Pancreas (tissue), 10 donors: Measurements from ENCODE around the gene RAB4B. TPM values are rescaled to one million over a fixed set of nuclear protein-coding genes. Genes with fewer than 3 reads are reported as not detected.

Experiments used
- ATAC-seq, 4 donors: fragments of 200-7000 bp; cut with Tn5 transposase; one replicate each; pipeline versions ENCODE4 v1.8.0 to v1.9.1; 2020; ENCODE audit warnings: mild to moderate bottlenecking in 4 of 4, moderate library complexity in 4 of 4
- DNase-seq, 6 donors: peaks; one replicate each; pipeline ENCODE4 v3.0.0-alpha.2; 2020
- FAIRE-seq: peaks from 2 replicates; lab custom pipeline; 2012; peaks lifted over from hg19 to GRCh38; lab: Jason Lieb, UNC
- H3K27ac ChIP-seq, 4 donors: fragments of 200-600 bp; sonication (generic); 1 replicate in 3 of 4; 2 replicates in 1 of 4; pipeline versions ENCODE4 v1.5.0 to v1.8.0; 2020
- H3K27me3 ChIP-seq, 4 donors: fragments of 200-600 bp; one replicate each; pipeline ENCODE4 v1.8.0; 2021
- H3K36me3 ChIP-seq, 3 donors: fragments of 200-600 bp; sonication (generic) in 1 of 3; one replicate each; pipeline versions ENCODE4 v1.5.0 to v1.8.0; 2020 to 2021
- H3K4me1 ChIP-seq, 3 donors: fragments of 200-600 bp; one replicate each; pipeline ENCODE4 v1.8.0; 2021
- H3K4me3 ChIP-seq, 4 donors: fragments of 200-600 bp; sonication (generic) in 2 of 4; one replicate each; pipeline versions ENCODE4 v1.5.0 to v1.8.0; 2020 to 2021
- H3K9me3 ChIP-seq, 4 donors: fragments of 200-600 bp; one replicate each; pipeline ENCODE4 v1.8.0; 2021
- CTCF ChIP-seq, 4 donors: fragments of 200-600 bp; sonication (generic) in 3 of 4; IDR thresholded peaks; one replicate each; pipeline versions ENCODE4 v1.5.0 to v1.8.0; 2021; ENCODE audit warnings: antibody characterized with exemption in 4 of 4
- WGBS, 2 donors: extraction: QIAGEN DNeasy Blood & Tissue Kit; methylation state at CpG; one replicate each; pipeline ENCODE4 v1.1.7; 2013; 5-methylcytosine and 5-hydroxymethylcytosine counted together
- intact Hi-C, 3 donors: fragments of 100-400 bp; cut with DNase I; formaldehyde crosslinking; loops; one replicate each; pipeline versions ENCODE4 v1.11.1 to v1.14.2; 2022
- polyA plus RNA-seq, 2 donors: library from polyadenylated mRNA; stranded (reverse); fragments of 200-250 nt; gene quantifications; one replicate each; pipeline ENCODE4 v1.2.3, GENCODE V29; 2013
- total RNA-seq, 6 donors: library from RNA; stranded (reverse); fragmentation: NEBNext Ultra II Directional in 4 of 6; extraction: Animal tissue kit (Norgen Biotek cat#: 25700) in 4 of 6; gene quantifications; one replicate each; pipeline versions ENCODE4 v1.2.1 to v1.2.4, GENCODE V29; 2021 to 2023
- donor health status: healthy with polysubstance abuse.
- donor health status: DM: no; HTN: no; CAD: no; lungs with moderate emphysema.
- donor health status: DM: no; HTN: no; CAD: no.
- donor health status: control.
- donor health status: control.
- donor health status: Bipolar disorder and iron deficiency.
- donor health status: DM: yes; HTN: yes; CAD: no.
- donor health status: DM: no; HTN: no; CAD: no.
- donor health status: DM: no; HTN: no; CAD: no.
- donor health status: DM: yes; HTN: yes; CAD: no.

Gene RAB4B
- total and polyA plus RNA-seq, 8 donors, result 5.0 to 45.8 (median 10.5) TPM

GRCh38 chr19:40744554-40745401, 33.3 kb upstream of the RAB4B start:
- intact Hi-C loops, result no loop called here
- H3K4me3 ChIP-seq, result no peak overlapping the region
- no peaks in the 10 kb centered on the region for H3K27me3 ChIP-seq
- 63 to 67% methylated on average over 17 of the region's 17 CpGs for WGBS, 2 donors
- no peaks in the 10 kb centered on the region for H3K9me3 ChIP-seq
- no peak for TF ChIP-seq CTCF (IDR thresholded peaks at IDR 0.05)
- no peak overlapping the region for H3K27ac ChIP-seq
- DNase-seq, result no peak
- FAIRE-seq, result no peak
- peaks cover 0 to 4% (median 0%) of the 10 kb centered on the region in 3 donors for H3K4me1 ChIP-seq
- ATAC-seq, result peak in 1 of 4 donors; percentile 51
- peaks cover 0 to 8% (median 2%) of the 10 kb centered on the region in 3 donors for H3K36me3 ChIP-seq

DNA sequence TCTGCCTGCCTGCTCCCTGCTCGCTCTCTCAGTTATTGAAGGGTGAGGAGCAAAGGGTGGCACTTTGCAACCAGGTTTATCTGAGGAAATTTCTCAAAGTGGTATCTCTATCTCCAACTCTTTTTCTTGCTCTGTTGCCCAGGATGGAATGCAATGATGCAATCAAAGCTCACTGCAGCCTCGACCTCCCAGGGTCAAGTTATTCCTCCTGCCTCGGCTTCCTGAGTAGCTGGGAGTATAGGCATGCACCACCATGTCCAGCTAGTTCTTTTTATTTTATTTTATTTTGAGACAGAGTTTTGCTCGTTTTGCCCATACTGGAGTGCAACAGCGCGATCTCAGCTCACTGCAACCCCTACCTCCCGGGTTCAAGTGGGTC, 32.7 kb upstream of the RAB4B start:
- H3K27ac ChIP-seq, result no peak overlapping the region
- no peaks in the 10 kb centered on the region for H3K9me3 ChIP-seq
- peaks cover 0 to 2% (median 0%) of the 10 kb centered on the region in 3 donors for H3K36me3 ChIP-seq
- DNase-seq (no peak), FAIRE-seq (no peak), ATAC-seq (no peak)
- H3K27me3 ChIP-seq, result no peaks in the 10 kb centered on the region
- peaks cover 0 to 4% (median 0%) of the 10 kb centered on the region in 3 donors for H3K4me1 ChIP-seq
- WGBS, 2 donors, result 73 to 78% methylated on average over 7 of the region's 7 CpGs
- intact Hi-C loops, result no loop called here
- TF ChIP-seq CTCF (IDR thresholded peaks at IDR 0.05), result no peak
- no peak overlapping the region for H3K4me3 ChIP-seq

DNA sequence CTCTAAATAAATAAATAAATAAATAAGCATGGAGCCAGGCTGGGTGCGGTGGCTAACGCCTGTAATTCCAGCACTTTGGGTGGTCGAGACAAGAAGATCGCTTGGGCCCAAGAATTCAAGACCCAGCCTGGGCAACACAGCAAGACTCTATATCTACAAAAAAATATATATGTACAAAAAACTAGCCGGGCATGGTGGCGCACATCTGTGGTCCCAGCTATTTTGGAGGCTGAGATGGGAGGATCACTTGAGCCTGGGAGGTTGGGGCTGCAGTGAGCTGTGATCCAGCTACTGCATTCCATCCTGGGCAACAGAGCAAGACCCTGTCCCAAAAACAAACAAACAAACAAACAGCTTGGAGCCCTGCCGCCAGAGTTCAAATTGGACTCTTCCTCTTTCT, 30.5 kb upstream of the RAB4B start:
- H3K36me3 ChIP-seq, result no peaks in the 10 kb centered on the region
- H3K27me3 ChIP-seq, result no peaks in the 10 kb centered on the region
- no peak for ATAC-seq
- H3K4me3 ChIP-seq, result no peak overlapping the region
- H3K4me1 ChIP-seq, result peaks cover 0 to 8% (median 0%) of the 10 kb centered on the region in 3 donors
- 97 to 98% methylated on average over 7 of the region's 7 CpGs for WGBS, 2 donors
- DNase-seq, result no peak
- FAIRE-seq, result no peak
- no peak overlapping the region for H3K27ac ChIP-seq
- TF ChIP-seq CTCF (IDR thresholded peaks at IDR 0.05), result no peak
- no peaks in the 10 kb centered on the region for H3K9me3 ChIP-seq
- intact Hi-C loops, result no loop called here

GRCh38 chr19:40750058-40750873, 27.8 kb upstream of the RAB4B start, which contains the start of gene ACTMAP:
ACTMAP (minus strand) TSS chr19:40750477; CDS start chr19:40749803, 674 bp downstream.
- Histone ChIP-seq H3K4me1 (peaks cover 0 to 30% (median 7%) of the 10 kb centered on the region in 3 donors), H3K4me3 (peak within 1 kb of the TSS; percentile 37 to 80 (median 55)), H3K27ac (peak within 1 kb of the TSS; percentile 80 to 92 (median 90)), H3K9me3 (no peaks in the 10 kb centered on the region), H3K36me3 (no peaks in the 10 kb centered on the region), H3K27me3 (no peaks in the 10 kb centered on the region)
- WGBS, 2 donors, result 0 to 1% methylated on average over 43 of the region's 43 CpGs
- TF ChIP-seq CTCF (IDR thresholded peaks at IDR 0.05), result no peak
- peak; percentile 98 for FAIRE-seq
- DNase-seq, result peak; percentile 96 to 100 (median 100)
- ATAC-seq, result peak; percentile 88 to 93 (median 90)
- intact Hi-C loops, result no loop called here
